Astrocyte (in vitro differentiated cells and primary cell): ENCODE measurements around the gene NDUFA5.

Experiments
- CTCF ChIP-seq: IDR thresholded peaks from 2 replicates; pipeline ENCODE4 v1.5.1; 2011; ENCODE audit warnings: low read depth, mild to moderate bottlenecking, inconsistent platforms, low read length, moderate library complexity; ENCODE audit not compliant: insufficient read depth
- EZH2 ChIP-seq: IDR thresholded peaks from 2 replicates; pipeline ENCODE4 v1.6.1; 2012; ENCODE audit warnings: mild to moderate bottlenecking, low read length, inconsistent platforms; ENCODE audit not compliant: insufficient read depth

- no peak for TF ChIP-seq CTCF
- no peak for TF ChIP-seq EZH2
Observed at GRCh38 chr7:123548406-123548805, 9.2 kb downstream of the NDUFA5 start.
